GM23248 (cell line): Measurements from ENCODE around the gene HSP90AB1.

Experiments
- EZH2 ChIP-seq: fragments of 200-600 bp; sonication (generic); IDR thresholded peaks from 2 replicates; pipeline ENCODE4 v1.6.1; 2018; ENCODE audit warnings: antibody characterized with exemption, mild to moderate bottlenecking; ENCODE audit not compliant: insufficient read depth, poor library complexity, severe bottlenecking
- EZH2phosphoT487 ChIP-seq: fragments of 200-600 bp; sonication (generic); IDR thresholded peaks from 2 replicates; pipeline ENCODE4 v1.6.1; 2018; ENCODE audit warnings: antibody characterized with exemption, moderate library complexity, mild to moderate bottlenecking, low read depth; ENCODE audit not compliant: insufficient read depth

GRCh38 chr6:44298864-44299263 lies 52.0 kb downstream of the HSP90AB1 start:
- TF ChIP-seq EZH2 (no peak), EZH2phosphoT487 (no peak)
